Putamen (tissue), 1 donor: ENCODE data around the gene SPRY4.
"Not testable (repeated sequence)": the region's sequence is repeated elsewhere in the genome, so short reads cannot be mapped to it uniquely, and the experiment has no call there.

Experiments used
- DNase-seq: peaks from one replicate; pipeline ENCODE4 v3.0.0-alpha.2; 2016; ENCODE audit warnings: low spot score

The SPRY4 gene

GRCh38 chr5:142295084-142295758, 29.6 kb downstream of the SPRY4 start:
- no peak for DNase-seq

- DNase-seq = no peak
Observed at GRCh38 chr5:142293486-142293885, 31.3 kb downstream of the SPRY4 start.

- no peak for DNase-seq
Observed at GRCh38 chr5:142292808-142293207, 32.0 kb downstream of the SPRY4 start.

GRCh38 chr5:142292249-142292648, 32.6 kb downstream of the SPRY4 start:
- no peak for DNase-seq

GRCh38 chr5:142290577-142291299, 34.1 kb downstream of the SPRY4 start:
- no peak for DNase-seq

GRCh38 chr5:142289708-142290576, 34.9 kb downstream of the SPRY4 start:
- DNase-seq = no peak

- no peak for DNase-seq
Observed at GRCh38 chr5:142287973-142288313, 36.9 kb downstream of the SPRY4 start.

GRCh38 chr5:142287096-142287972, 37.5 kb downstream of the SPRY4 start:
- no peak for DNase-seq

GRCh38 chr5:142286111-142286510, 38.7 kb downstream of the SPRY4 start:
- no peak for DNase-seq

GRCh38 chr5:142283304-142283703, 41.5 kb downstream of the SPRY4 start:
- DNase-seq = no peak

- DNase-seq = no peak
Observed at GRCh38 chr5:142281966-142282365, 42.9 kb downstream of the SPRY4 start.

GRCh38 chr5:142281008-142281367, 43.8 kb downstream of the SPRY4 start:
- no peak for DNase-seq

- peak; percentile 4 for DNase-seq
Observed at GRCh38 chr5:142280066-142281007, 44.5 kb downstream of the SPRY4 start.

- DNase-seq = no peak
Observed at GRCh38 chr5:142278627-142279026, 46.2 kb downstream of the SPRY4 start.

GRCh38 chr5:142277796-142278195, 47.0 kb downstream of the SPRY4 start:
- DNase-seq = no peak

GRCh38 chr5:142276517-142276916, 48.3 kb downstream of the SPRY4 start:
- DNase-seq = no peak

GRCh38 chr5:142275496-142275895, 49.3 kb downstream of the SPRY4 start:
- no peak for DNase-seq

GRCh38 chr5:142272596-142272995, 52.2 kb downstream of the SPRY4 start:
- DNase-seq = not testable (repeated sequence)

- DNase-seq = not testable (repeated sequence)
Observed at GRCh38 chr5:142264084-142264483, 60.7 kb downstream of the SPRY4 start.

GRCh38 chr5:142263346-142263745, 61.5 kb downstream of the SPRY4 start:
- DNase-seq = no peak

GRCh38 chr5:142262683-142263082, 62.1 kb downstream of the SPRY4 start:
- DNase-seq = no peak
